CD4-positive, alpha-beta T cell (primary cell): ENCODE results near the gene ANO10. TPM values are rescaled to one million over a fixed set of nuclear protein-coding genes. Genes with fewer than 3 reads are reported as not detected.

Experiments used
- ATAC-seq: fragments of 200-7000 bp; cut with Tn5 transposase; one replicate; pipeline ENCODE4 v1.10.0; 2022; ENCODE audit warnings: mild to moderate bottlenecking; ENCODE audit not compliant: poor library complexity
- CTCF ChIA-PET: fragments of 350-600 bp; sonication (Branson Sonifier 250); formaldehyde crosslinking; loops from one replicate; lab custom pipeline; 2021; ENCODE audit warnings: antibody characterized with exemption, inconsistent platforms; lab: Charles Lee
- POLR2A ChIA-PET: fragments of 350-600 bp; sonication (Branson Sonifier 250); formaldehyde crosslinking; loops from one replicate; lab custom pipeline; 2021; ENCODE audit warnings: antibody characterized with exemption, inconsistent platforms; lab: Charles Lee
- DNase-seq, 14 experiments: peaks; one replicate each; pipeline ENCODE4 v3.0.0-alpha.2; 2013 to 2020; ENCODE audit warnings: mixed read lengths in 2 of 14
- H3K27ac ChIP-seq, 2 donors: one replicate each; pipeline versions ENCODE4 v1.5.1 to v1.7.0; 2013; ENCODE audit warnings: low read length in 2 of 2, low read depth in 1 of 2, mild to moderate bottlenecking in 1 of 2
- H3K27me3 ChIP-seq, 2 experiments: 1 replicate in 1 of 2; 2 replicates in 1 of 2; pipeline versions ENCODE4 v1.6.1 to v1.7.0; 2013; ENCODE audit warnings: low read length in 2 of 2, control low read depth in 1 of 2, mild to moderate bottlenecking in 1 of 2, moderate library complexity in 1 of 2; ENCODE audit not compliant: insufficient read depth in 2 of 2, control insufficient read depth in 1 of 2
- H3K36me3 ChIP-seq: one replicate; pipeline ENCODE4 v1.6.1; 2013; ENCODE audit warnings: low read length, control low read depth; ENCODE audit not compliant: insufficient read depth
- H3K4me1 ChIP-seq: one replicate; pipeline ENCODE4 v1.6.1; 2013; ENCODE audit warnings: low read length, control low read depth; ENCODE audit not compliant: insufficient read depth
- H3K4me3 ChIP-seq: one replicate; pipeline ENCODE4 v1.5.1; 2013; ENCODE audit warnings: mild to moderate bottlenecking, low read length, moderate library complexity
- H3K9me3 ChIP-seq, 2 experiments: 1 replicate in 1 of 2; 2 replicates in 1 of 2; pipeline versions ENCODE4 v1.6.1 to v1.7.0; 2013; ENCODE audit warnings: low read length in 2 of 2, mild to moderate bottlenecking in 2 of 2, control low read depth in 1 of 2, moderate library complexity in 1 of 2; ENCODE audit not compliant: control insufficient read depth in 1 of 2, insufficient read depth in 1 of 2
- H3K27ac Mint-ChIP-seq: one replicate; pipeline ENCODE4 v1.8.0; 2020; ENCODE audit warnings: mixed read lengths
- H3K27me3 Mint-ChIP-seq: one replicate; pipeline ENCODE4 v1.8.0; 2021; ENCODE audit warnings: mixed read lengths
- H3K36me3 Mint-ChIP-seq: one replicate; pipeline ENCODE4 v1.8.0; 2021; ENCODE audit warnings: low read depth, mixed read lengths
- H3K4me1 Mint-ChIP-seq: one replicate; pipeline ENCODE4 v1.8.0; 2021; ENCODE audit warnings: low read depth, mixed read lengths
- H3K4me3 Mint-ChIP-seq: one replicate; pipeline ENCODE4 v1.8.0; 2020; ENCODE audit warnings: mild to moderate bottlenecking, mixed read lengths
- H3K9me3 Mint-ChIP-seq: one replicate; pipeline ENCODE4 v1.8.0; 2020; ENCODE audit warnings: mixed read lengths
- CTCF ChIP-seq: fragments of 200-600 bp; IDR thresholded peaks from one replicate; pipeline ENCODE4 v1.8.0; 2022; ENCODE audit warnings: antibody characterized with exemption, mild to moderate bottlenecking
- intact Hi-C, 2 experiments: fragments of 100-400 bp; cut with DNase I in 1 of 2; cut with micrococcal nuclease in 1 of 2; formaldehyde crosslinking; loops; one replicate each; pipeline versions ENCODE4 v1.15.1 to v1.9.0; 2023 to 2025; cut with DNase I, micrococcal nuclease
- total RNA-seq, 174 experiments: library from RNA in 2 of 174; stranded (reverse) in 2 of 174; gene quantifications; one replicate each; pipeline ENCODE4 v1.2.3 and lab custom pipeline; 2021 to 2026

ANO10 gene
- total RNA-seq, 2 experiments from 2014 or later: 6.9 to 8.0 TPM

GRCh38 chr3:43434431-43434830 is 187.4 kb downstream of the ANO10 start:
- no peak for TF ChIP-seq CTCF
- Mint-ChIP-seq H3K27ac (no peak overlapping the region), H3K4me1 (no peaks in the 10 kb centered on the region), H3K4me3 (no peak overlapping the region), H3K9me3 (peaks cover 5% of the 10 kb centered on the region), H3K36me3 (peaks cover 36% of the 10 kb centered on the region), H3K27me3 (no peaks in the 10 kb centered on the region)
- Histone ChIP-seq H3K36me3 (no peaks in the 10 kb centered on the region), H3K27ac (no peak overlapping the region), H3K9me3 (peaks cover 0 to 3% of the 10 kb centered on the region in 2 experiments), H3K27me3 (no peaks in the 10 kb centered on the region), H3K4me1 (no peaks in the 10 kb centered on the region), H3K4me3 (no peak overlapping the region)
- CTCF ChIA-PET: no interaction called here
- ATAC-seq: no peak
- DNase-seq: no peak
- intact Hi-C loops: no loop called here
- POLR2A ChIA-PET: no interaction called here

- H3K9me3 Mint-ChIP-seq: no peaks in the 10 kb centered on the region
- no peak overlapping the region for H3K4me3 Mint-ChIP-seq
- ChIA-PET CTCF (interaction anchor here (0.6 kb wide), 1 partner anchor 12 kb away, joined by 3 read pairs; no protein-coding TSS in a partner anchor), POLR2A (interaction anchor here (0.7 kb wide), 1 partner anchor 43 kb away, joined by 3 read pairs; no protein-coding TSS in a partner anchor)
- Histone ChIP-seq H3K27me3 (no peaks in the 10 kb centered on the region), H3K36me3 (no peaks in the 10 kb centered on the region), H3K9me3 (no peaks in the 10 kb centered on the region), H3K4me1 (no peaks in the 10 kb centered on the region), H3K27ac (no peak overlapping the region), H3K4me3 (no peak overlapping the region)
- no peak for ATAC-seq
- H3K36me3 Mint-ChIP-seq: peaks cover 22% of the 10 kb centered on the region
- H3K4me1 Mint-ChIP-seq: no peaks in the 10 kb centered on the region
- intact Hi-C loops: no loop called here
- no peaks in the 10 kb centered on the region for H3K27me3 Mint-ChIP-seq
- TF ChIP-seq CTCF: no peak
- no peak overlapping the region for H3K27ac Mint-ChIP-seq
- DNase-seq: no peak
Observed at GRCh38 chr3:43432462-43432861, 189.3 kb downstream of the ANO10 start.

GRCh38 chr3:43426388-43426787 is 195.4 kb downstream of the ANO10 start:
- Mint-ChIP-seq H3K27ac (no peak overlapping the region), H3K27me3 (no peaks in the 10 kb centered on the region), H3K4me3 (no peak overlapping the region), H3K9me3 (peaks cover 6% of the 10 kb centered on the region), H3K4me1 (no peaks in the 10 kb centered on the region), H3K36me3 (peaks cover 11% of the 10 kb centered on the region)
- Histone ChIP-seq H3K9me3 (no peaks in the 10 kb centered on the region), H3K4me1 (no peaks in the 10 kb centered on the region), H3K36me3 (no peaks in the 10 kb centered on the region), H3K27me3 (no peaks in the 10 kb centered on the region), H3K4me3 (no peak overlapping the region), H3K27ac (no peak overlapping the region)
- ChIA-PET POLR2A (interaction anchor here (1.5 kb wide), 1 partner anchor 37 kb away, joined by 3 read pairs; no protein-coding TSS in a partner anchor), CTCF (no interaction called here)
- ATAC-seq (no peak), DNase-seq (no peak)
- no peak for TF ChIP-seq CTCF
- intact Hi-C loops: no loop called here
